GM12864 (cell line): ENCODE results near the gene DNAJC15.
A peak's percentile ranks its signal among the peaks of the same experiment; 100 is the strongest.

Experiments
- DNase-seq: peaks from one replicate; pipeline ENCODE4 v3.0.0-alpha.2; 2011; ENCODE audit warnings: low read depth
- H3K4me3 ChIP-seq: 2 replicates; pipeline ENCODE4 v1.5.1; 2011; ENCODE audit warnings: mild to moderate bottlenecking, low read depth, low read length, control low read depth
- CTCF ChIP-seq: IDR thresholded peaks from 2 replicates; pipeline ENCODE4 v1.5.1; 2011; ENCODE audit warnings: low read depth, mild to moderate bottlenecking, moderate library complexity, low read length, control low read depth, inconsistent platforms; ENCODE audit errors: missing control alignments

DNAJC15 gene

GRCh38 chr13:43122791-43123190 is 99.4 kb downstream of the DNAJC15 start:
- DNase-seq, result no peak
- TF ChIP-seq CTCF, result no peak

GRCh38 chr13:43123856-43124255 is 100.5 kb downstream of the DNAJC15 start:
- no peak for DNase-seq
- no peak overlapping the region for H3K4me3 ChIP-seq
- TF ChIP-seq CTCF, result no peak

More at GRCh38 chr13:43122791-43123190, 99.4 kb downstream of the DNAJC15 start:
- no peak overlapping the region for H3K4me3 ChIP-seq

GRCh38 chr13:43124490-43124889 is 101.1 kb downstream of the DNAJC15 start:
- DNase-seq, result no peak
- no peak overlapping the region for H3K4me3 ChIP-seq
- no peak for TF ChIP-seq CTCF

- H3K4me3 ChIP-seq, result no peak overlapping the region
- no peak for DNase-seq
- no peak for TF ChIP-seq CTCF
Observed at GRCh38 chr13:43126420-43126819, 103.0 kb downstream of the DNAJC15 start.

GRCh38 chr13:43127103-43127798 is 103.9 kb downstream of the DNAJC15 start:
- no peak for TF ChIP-seq CTCF
- no peak overlapping the region for H3K4me3 ChIP-seq
- DNase-seq, result no peak

- TF ChIP-seq CTCF, result no peak
- H3K4me3 ChIP-seq, result peak overlapping the region; percentile 3; the same call in 1 of the 2 replicates
- DNase-seq, result no peak
Observed at GRCh38 chr13:43127827-43128226, 104.4 kb downstream of the DNAJC15 start.

- TF ChIP-seq CTCF, result no peak
- DNase-seq, result no peak
- H3K4me3 ChIP-seq, result peak overlapping the region; percentile 30
Observed at GRCh38 chr13:43128504-43128961, 105.1 kb downstream of the DNAJC15 start.
